Fibroblast of mammary gland (primary cell): ENCODE data around the gene DIDO1.
A peak's percentile ranks its signal among the peaks of the same experiment; 100 is the strongest.

Experiments used
- DNase-seq: peaks from one replicate; pipeline ENCODE4 v3.0.0-alpha.2; 2010; ENCODE audit warnings: low read depth
- H3K4me3 ChIP-seq: 2 replicates; pipeline ENCODE4 v1.5.1; 2011; ENCODE audit warnings: low read depth, mild to moderate bottlenecking, low read length, moderate library complexity; ENCODE audit not compliant: control insufficient read depth
- TF ChIP-seq, protein P1 (sequence below): conservative IDR thresholded peaks from 2 replicates; pipeline ENCODE4 v1.5.1; 2011; ENCODE audit warnings: low read depth, low read length, inconsistent platforms; ENCODE audit not compliant: control insufficient read depth, insufficient read depth

DIDO1 gene

DNA sequence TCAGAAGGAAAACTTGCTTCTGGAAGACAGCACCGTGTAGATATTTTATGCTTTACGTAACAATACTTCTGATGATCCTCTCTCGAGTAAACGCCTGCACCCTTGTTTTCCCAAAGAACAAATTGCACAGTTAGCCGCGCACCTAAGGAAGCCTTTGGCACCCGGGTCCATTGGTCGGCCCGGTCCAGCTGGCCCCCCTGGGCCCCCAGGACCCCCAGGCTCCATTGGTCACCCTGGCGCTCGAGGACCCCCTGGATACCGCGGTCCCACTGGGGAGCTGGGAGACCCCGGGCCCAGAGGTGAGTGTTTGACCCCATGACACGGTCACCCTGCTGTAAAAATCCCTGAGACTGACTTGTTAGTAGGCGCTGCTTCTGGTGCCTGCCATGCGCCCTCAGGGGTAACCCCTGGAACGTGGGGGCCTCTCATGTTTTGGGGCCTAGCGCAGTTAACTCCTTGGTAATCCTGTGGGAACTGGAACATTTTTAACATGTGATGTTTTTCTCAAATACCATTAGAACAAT lies 89.3 kb downstream of the DIDO1 start:
- TF ChIP-seq, protein P1, sequence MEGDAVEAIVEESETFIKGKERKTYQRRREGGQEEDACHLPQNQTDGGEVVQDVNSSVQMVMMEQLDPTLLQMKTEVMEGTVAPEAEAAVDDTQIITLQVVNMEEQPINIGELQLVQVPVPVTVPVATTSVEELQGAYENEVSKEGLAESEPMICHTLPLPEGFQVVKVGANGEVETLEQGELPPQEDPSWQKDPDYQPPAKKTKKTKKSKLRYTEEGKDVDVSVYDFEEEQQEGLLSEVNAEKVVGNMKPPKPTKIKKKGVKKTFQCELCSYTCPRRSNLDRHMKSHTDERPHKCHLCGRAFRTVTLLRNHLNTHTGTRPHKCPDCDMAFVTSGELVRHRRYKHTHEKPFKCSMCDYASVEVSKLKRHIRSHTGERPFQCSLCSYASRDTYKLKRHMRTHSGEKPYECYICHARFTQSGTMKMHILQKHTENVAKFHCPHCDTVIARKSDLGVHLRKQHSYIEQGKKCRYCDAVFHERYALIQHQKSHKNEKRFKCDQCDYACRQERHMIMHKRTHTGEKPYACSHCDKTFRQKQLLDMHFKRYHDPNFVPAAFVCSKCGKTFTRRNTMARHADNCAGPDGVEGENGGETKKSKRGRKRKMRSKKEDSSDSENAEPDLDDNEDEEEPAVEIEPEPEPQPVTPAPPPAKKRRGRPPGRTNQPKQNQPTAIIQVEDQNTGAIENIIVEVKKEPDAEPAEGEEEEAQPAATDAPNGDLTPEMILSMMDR = no peak
- peak overlapping the region; percentile 33 for H3K4me3 ChIP-seq
- DNase-seq = no peak

DNA sequence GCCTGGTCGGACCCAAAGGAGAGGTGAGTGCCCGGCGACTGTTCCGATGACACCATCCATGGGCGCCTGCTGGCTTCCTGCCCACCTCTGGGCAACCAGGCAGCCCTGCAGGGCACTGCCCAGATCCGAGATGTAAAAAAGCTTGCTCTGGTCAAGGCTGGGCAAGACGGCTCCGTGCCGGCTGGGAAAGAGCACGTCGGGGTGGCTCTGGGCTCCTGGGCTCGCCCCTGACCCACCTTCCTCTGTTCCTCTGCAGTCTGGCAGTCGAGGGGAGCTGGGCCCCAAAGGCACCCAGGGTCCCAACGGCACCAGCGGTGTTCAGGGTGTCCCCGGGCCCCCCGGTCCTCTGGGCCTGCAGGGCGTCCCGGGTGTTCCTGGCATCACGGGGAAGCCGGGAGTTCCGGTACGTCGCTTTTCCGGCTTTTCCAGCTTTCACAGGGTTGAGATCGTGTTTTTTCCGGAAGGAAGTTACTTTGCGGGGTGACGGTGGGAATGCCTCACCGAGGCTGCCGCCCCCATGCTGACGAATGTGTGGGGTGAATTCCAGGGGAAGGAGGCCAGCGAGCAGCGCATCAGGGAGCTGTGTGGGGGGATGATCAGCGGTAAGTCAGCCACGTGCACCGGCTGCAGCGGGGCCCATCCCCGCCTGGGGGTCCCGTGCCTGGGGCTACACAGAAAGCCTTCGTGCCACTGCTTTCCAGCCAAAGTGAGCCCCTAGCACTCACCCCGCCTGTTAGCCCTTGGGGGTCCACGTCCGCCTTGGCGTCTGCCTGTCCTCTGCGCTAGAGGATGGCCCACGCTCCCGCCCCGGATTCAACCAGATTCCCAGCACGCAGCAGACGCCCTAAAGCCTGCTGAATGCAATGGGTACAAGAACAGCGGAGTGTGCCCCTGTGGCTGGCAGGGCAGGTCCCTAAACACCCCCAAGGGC lies 90.1 kb downstream of the DIDO1 start:
- H3K4me3 ChIP-seq = peak overlapping the region; percentile 33
- peak; percentile 63 for DNase-seq
- TF ChIP-seq, protein P1 = no peak

DNA sequence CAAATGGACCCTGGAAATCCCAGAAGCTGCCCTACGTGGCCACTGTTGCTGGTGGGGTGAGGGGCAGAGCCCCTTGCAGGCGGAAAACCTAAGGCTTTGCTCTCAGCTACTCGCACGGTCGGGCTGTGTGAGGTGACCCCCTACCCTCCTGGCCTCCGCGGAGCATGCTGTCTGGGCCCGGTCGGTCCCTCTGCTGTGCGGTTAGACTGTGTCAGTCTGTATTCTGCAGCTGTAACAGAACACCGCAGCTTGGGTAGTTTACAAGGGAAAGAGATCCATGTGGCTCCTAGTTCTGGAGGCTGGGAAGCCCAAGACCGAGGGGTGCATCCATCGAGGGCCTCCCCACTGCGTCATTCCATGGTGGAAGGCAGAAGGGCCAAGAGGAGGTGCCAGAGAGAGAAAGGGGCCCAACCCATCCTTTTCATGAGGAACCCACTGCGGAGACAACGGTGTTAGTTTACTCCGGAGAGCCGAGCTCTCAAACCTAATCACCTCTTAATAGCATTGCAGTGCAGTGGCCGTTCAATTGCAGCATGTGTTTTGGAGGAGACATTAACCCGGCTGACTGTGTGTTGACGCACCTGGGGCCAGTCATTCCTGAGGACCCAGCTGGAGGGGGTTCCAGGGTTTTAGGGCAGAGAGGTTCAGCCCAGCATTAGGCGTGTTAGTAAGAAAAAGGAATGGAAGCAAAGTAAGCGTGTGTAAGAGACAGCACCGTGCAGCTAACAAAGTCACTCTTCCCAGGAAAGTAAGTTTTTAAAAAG lies 91.2 kb downstream of the DIDO1 start:
- DNase-seq = no peak
- H3K4me3 ChIP-seq = no peak overlapping the region
- TF ChIP-seq, protein P1 = no peak

DNA sequence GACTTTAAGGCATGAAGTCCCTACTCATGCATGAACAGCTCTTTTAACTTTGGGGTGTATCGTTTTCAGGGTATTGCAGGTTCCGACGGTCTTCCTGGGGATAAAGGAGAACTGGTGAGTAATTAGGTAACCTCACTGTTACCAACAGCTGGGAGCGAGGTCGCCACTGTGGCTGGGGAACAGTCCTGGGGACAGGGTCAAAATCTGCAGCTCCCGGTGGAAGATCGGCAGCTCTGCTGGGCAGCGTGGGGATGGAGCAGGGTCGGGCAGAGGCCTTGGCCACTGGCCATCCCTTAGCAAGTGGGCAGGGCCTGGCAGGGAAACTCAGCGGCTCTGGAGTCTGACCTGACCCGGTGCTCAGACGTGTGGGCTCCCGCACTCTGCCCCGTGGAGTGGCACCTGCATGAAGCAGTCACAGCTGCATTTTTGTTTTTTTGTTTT lies 93.3 kb downstream of the DIDO1 start:
- H3K4me3 ChIP-seq = no peak overlapping the region
- TF ChIP-seq, protein P1 = no peak
- DNase-seq = no peak

DNA sequence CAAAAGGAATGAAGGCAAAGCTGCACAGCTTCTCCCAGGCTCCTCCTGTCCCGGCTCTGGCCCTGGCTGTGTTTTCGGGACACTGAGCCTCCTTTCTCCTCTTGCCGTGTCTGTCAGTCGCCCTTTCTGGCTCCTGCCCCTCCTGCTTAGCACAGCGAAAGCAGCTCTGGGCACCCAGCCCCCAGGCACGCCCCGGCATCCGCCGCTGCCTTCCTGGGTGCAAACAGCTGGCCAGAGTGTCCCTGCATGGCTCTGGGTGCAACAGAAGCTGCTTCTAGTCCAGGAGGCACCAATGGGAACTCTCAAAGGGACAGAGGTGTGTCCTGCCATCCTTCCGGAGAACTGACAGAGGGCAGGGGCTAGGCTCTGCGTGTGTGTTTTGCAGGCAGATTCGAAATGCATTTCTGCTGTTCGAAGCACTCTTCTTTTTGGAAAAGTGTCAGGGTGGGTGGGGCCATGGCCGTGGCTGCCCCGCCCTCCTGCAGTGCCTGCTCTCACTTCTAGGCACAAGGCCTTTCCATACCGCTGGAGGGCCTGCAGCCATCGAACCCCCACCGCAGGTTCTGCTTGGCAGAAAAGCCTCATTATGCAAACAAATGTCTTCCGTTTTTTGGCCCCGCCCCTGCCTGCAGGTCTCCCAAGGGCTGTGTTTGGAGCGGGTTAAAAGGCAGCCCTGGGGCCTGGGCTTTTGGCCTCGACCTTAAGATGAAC lies 93.9 kb downstream of the DIDO1 start:
- TF ChIP-seq, protein P1 = no peak
- H3K4me3 ChIP-seq = no peak overlapping the region
- DNase-seq = no peak

DNA sequence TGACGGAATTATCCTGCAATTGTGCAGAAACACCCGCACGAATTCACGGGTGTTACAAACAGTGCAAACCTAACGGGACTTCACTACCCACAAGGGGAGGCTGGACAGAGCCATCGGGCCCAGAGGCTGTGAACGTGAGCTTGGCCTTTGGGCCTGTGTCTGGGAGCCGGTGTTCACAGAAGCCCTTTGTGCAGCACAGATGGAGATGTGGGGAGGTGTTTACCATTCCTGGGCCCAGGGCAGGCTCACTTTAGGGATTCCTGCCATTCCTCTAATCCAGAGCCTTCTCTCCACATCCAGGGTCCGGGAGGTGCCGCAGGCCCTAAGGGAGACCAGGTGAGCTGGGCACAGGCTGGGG lies 94.5 kb downstream of the DIDO1 start:
- TF ChIP-seq, protein P1 = no peak
- DNase-seq = no peak
- no peak overlapping the region for H3K4me3 ChIP-seq
